Measurements from ENCODE around the gene BRPF3.

BRPF3 gene

DNA sequence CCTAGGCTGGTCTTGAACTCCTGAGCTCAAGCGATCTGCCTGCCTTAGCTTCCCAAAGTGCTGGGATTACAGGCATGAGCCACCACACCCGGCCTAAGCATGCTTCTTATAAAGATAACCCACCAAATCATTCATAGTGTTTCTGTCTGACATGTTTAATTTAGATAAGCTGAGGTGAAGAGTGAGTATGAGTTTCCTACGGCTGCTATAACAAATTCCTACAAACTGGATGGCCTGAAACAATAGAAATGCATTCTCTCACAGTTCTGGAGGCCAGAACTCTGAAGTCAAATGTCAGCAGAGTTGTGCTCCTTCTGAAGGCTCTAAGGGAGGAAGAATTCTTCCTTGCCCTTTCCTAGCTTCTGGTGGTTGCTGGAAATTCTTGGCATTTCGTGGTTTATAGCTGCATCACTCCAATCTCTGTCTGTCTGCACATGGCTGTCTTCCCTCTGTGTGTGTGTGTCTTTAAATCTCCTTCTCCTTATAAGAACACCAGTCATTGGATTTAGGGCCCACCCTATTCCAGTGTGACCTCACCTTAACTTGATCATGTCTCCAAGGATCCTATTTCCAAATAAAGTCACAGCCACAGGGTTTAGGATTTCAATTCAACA, 36.3 kb upstream of the BRPF3 start:
- TF ChIP-seq, protein P1, sequence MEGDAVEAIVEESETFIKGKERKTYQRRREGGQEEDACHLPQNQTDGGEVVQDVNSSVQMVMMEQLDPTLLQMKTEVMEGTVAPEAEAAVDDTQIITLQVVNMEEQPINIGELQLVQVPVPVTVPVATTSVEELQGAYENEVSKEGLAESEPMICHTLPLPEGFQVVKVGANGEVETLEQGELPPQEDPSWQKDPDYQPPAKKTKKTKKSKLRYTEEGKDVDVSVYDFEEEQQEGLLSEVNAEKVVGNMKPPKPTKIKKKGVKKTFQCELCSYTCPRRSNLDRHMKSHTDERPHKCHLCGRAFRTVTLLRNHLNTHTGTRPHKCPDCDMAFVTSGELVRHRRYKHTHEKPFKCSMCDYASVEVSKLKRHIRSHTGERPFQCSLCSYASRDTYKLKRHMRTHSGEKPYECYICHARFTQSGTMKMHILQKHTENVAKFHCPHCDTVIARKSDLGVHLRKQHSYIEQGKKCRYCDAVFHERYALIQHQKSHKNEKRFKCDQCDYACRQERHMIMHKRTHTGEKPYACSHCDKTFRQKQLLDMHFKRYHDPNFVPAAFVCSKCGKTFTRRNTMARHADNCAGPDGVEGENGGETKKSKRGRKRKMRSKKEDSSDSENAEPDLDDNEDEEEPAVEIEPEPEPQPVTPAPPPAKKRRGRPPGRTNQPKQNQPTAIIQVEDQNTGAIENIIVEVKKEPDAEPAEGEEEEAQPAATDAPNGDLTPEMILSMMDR (IDR thresholded peaks at IDR 0.05; ENCODE audit: low read depth, low read length, missing control alignments), result no peak
- H3K4me3 ChIP-seq (ENCODE audit: low read depth, low read length), result no peak overlapping the region
- in situ Hi-C loops (cut with HindIII; ENCODE audit: low sequenced_read_pairs), result no loop called here
- peak; percentile 11 for DNase-seq (ENCODE audit: low read depth)

DNA sequence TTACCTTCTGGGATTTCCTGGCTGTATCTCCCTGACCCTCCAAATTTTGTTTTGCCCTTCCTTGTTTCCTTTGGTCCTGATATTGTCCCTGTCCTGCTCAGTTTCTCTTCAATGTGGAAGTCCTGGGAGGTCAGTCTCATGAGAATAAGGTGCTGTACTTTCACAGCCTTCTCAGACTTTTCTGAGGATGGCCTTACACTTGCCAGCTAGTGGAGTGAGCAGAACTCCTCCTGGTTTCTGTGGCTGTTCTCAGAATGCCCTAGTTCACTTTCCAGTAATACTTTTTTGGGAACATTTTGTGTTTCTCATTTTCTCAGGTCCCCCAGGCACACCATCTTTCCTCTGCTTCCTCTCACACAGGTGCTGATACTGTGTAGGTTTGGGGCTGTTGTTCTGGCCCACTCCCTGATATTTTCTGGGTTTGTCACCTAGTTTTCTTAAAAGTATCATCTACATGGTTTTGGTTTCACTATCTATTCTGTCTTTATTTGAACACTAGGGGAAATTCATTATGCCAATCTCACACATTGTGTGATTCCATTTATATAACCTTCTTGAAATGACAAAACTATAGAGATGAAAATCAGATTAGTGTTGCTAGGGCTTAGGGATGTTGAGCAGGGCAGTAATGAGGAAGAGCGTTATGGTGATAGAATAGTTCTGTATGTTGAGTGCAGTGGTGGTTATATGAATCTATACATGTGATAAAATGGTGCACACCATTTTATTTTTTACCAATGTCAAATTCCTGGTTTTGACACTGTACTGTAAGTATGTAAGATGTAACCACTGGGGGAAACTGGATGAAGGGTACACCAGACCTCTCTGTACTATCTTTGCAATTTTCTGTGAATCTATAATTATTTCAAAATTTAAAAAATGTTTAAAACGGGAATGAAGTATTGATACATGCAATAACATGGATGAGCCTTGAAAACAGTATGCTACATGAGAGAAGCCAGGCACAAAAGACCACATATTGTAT, 27.2 kb upstream of the BRPF3 start:
- no peak overlapping the region for H3K4me3 ChIP-seq (ENCODE audit: low read depth, low read length)
- no peak for DNase-seq (ENCODE audit: low read depth)
- TF ChIP-seq, protein P1 (IDR thresholded peaks at IDR 0.05; ENCODE audit: low read depth, low read length, missing control alignments), result no peak
- in situ Hi-C loops (cut with HindIII; ENCODE audit: low sequenced_read_pairs), result no loop called here

DNA sequence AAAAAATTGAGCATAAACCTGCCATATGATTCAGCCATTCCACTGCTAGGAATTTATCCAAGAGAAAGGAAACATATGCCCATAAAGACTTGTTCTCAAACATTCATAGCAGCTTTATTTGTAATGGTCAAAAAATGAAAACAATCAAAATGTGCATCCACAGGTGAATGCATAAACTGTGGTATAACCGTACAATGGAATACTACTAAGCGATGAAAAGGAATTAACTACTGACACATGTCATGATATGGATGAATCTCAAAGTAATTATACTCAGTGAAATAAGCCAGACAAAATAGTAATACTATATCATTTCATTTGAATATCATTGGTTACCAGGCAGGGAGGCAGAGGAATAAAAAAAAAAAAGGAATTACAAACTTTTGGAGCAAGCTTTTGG, 25.8 kb upstream of the BRPF3 start:
- in situ Hi-C loops (cut with HindIII; ENCODE audit: low sequenced_read_pairs), result no loop called here
- no peak for DNase-seq (ENCODE audit: low read depth)
- no peak overlapping the region for H3K4me3 ChIP-seq (ENCODE audit: low read depth, low read length)
- TF ChIP-seq, protein P1 (IDR thresholded peaks at IDR 0.05; ENCODE audit: low read depth, low read length, missing control alignments), result no peak

DNA sequence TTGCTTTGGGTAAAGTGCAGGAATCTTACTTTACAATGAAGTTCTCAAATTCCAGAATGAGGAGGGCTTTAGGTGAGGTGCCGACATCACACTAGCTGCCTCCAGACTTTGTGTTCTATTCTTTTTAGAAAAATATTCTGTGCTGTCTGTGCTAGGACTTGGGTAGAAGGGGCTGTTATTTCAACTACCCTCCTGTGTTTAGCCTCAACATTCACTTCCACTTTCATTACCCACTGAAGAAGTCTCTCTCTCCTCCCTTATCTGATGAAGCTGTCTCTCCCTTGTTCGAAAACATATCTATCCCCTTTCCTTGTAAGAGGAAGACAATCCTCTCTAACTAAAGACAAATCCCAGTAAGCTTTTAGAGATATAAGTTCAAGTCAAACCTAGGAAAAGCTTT, 25.0 kb upstream of the BRPF3 start:
- TF ChIP-seq, protein P1 (IDR thresholded peaks at IDR 0.05; ENCODE audit: low read depth, low read length, missing control alignments), result no peak
- no peak overlapping the region for H3K4me3 ChIP-seq (ENCODE audit: low read depth, low read length)
- in situ Hi-C loops (cut with HindIII; ENCODE audit: low sequenced_read_pairs), result no loop called here

DNA sequence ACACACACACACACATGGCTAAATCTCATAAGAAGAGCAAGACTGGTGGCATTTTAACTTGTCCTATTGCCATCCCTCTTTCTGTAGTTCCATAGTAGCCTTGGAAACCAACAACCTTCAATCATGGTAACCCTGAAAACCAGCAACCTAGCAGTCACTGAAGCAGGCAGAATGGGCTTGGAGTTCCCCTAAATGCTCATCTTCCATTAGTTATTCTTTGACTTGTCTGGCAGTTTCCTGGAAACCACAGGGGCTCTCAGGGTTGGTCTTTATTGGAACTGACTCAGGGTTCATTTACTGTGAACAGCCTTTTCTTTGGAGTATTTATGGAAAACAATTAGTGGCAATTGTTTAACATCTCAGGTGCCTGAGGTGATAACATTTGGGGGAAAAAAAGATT, 19.4 kb upstream of the BRPF3 start:
- DNase-seq (ENCODE audit: low read depth), result no peak
- in situ Hi-C loops (cut with HindIII; ENCODE audit: low sequenced_read_pairs), result no loop called here
- TF ChIP-seq, protein P1 (IDR thresholded peaks at IDR 0.05; ENCODE audit: low read depth, low read length, missing control alignments), result no peak
- H3K4me3 ChIP-seq (ENCODE audit: low read depth, low read length), result no peak overlapping the region

More for the DNA sequence above, 25.0 kb upstream of the BRPF3 start:
- DNase-seq (ENCODE audit: low read depth), result no peak

DNA sequence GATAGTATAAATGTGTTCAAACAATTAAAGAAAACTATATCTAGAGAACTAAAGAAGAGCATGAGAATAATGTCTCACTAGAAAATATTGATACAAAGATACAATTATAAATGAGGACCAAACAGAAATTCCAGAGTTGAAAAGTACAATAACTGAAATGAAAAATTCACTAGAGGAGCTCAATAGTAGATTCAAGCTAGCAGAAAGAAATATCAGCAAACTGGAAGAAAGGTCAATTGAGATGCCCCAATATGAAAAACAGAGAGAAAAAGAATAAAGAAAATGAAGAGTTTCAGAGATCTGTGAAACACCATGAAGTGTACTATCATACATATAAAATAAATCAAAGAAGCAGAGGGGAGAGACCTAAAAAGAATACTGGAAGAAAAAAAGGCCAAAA, 18.0 kb upstream of the BRPF3 start:
- in situ Hi-C loops (cut with HindIII; ENCODE audit: low sequenced_read_pairs), result no loop called here

More for the DNA sequence above, 18.0 kb upstream of the BRPF3 start:
- TF ChIP-seq, protein P1 (IDR thresholded peaks at IDR 0.05; ENCODE audit: low read depth, low read length, missing control alignments), result no peak
- no peak for DNase-seq (ENCODE audit: low read depth)
- no peak overlapping the region for H3K4me3 ChIP-seq (ENCODE audit: low read depth, low read length)
